ENCODE measurements around the gene SCAP. TPM values are rescaled to one million over a fixed set of nuclear protein-coding genes. Genes with fewer than 3 reads are reported as not detected.

Gene SCAP
- total and polyA plus RNA-seq, 2 experiments from 2014 or later = 35.5 to 141 TPM

- no peak for DNase-seq (ENCODE audit: low spot score)
- peak overlapping the region; percentile 78 for H3K27ac ChIP-seq (ENCODE audit: low read depth)
Observed at GRCh38 chr3:47444103-47444502, 31.6 kb downstream of the SCAP start.

More at GRCh38 chr3:47444103-47444502, 31.6 kb downstream of the SCAP start:
- Mint-ChIP-seq H3K27me3 (ENCODE audit: insufficient read depth, low read depth, poor library complexity) (no peaks in the 10 kb centered on the region), H3K4me1 (peaks cover 13% of the 10 kb centered on the region), H3K4me3 (no peak overlapping the region), H3K36me3 (ENCODE audit: low read depth) (peaks cover 43% of the 10 kb centered on the region), H3K27ac (peak overlapping the region; percentile 83), H3K9me3 (0 out of 3 replicates have a peak, but pooled peaks cover 5% of the 10 kb centered on the region)
- H2AFZ ChIP-seq = no peak overlapping the region
- H3K27me3 ChIP-seq (ENCODE audit: insufficient read depth) = no peaks in the 10 kb centered on the region
- no peak for ATAC-seq
- H3K9me2 ChIP-seq (ENCODE audit: insufficient read depth) = no peaks in the 10 kb centered on the region
- 0 out of 2 replicates have a peak, but pooled peaks cover 7% of the 10 kb centered on the region for H3K36me3 ChIP-seq (ENCODE audit: insufficient read depth)
- H3K79me2 ChIP-seq (replicated peaks; ENCODE audit: insufficient read depth) = peaks cover 80% of the 10 kb centered on the region
- no peak overlapping the region for H3K4me2 ChIP-seq
- H3K4me1 ChIP-seq (ENCODE audit: insufficient read depth) = 0 out of 2 replicates have a peak, but pooled peaks cover 8% of the 10 kb centered on the region
- peaks cover 18% of the 10 kb centered on the region for H4K20me1 ChIP-seq (replicated peaks; ENCODE audit: insufficient read depth)
- TF ChIP-seq ZNF114 (CRISPR knock-in tag; IDR thresholded peaks at IDR 0.05) (no peak), JUNB (IDR thresholded peaks at IDR 0.05; ENCODE audit: unreplicated experiment) (no peak), POLR2AphosphoS5 (IDR thresholded peaks at IDR 0.05; ENCODE audit: low read depth) (no peak), ZNF462 (CRISPR knock-in tag; IDR thresholded peaks at IDR 0.05) (no peak), EZH2 (IDR thresholded peaks at IDR 0.05; ENCODE audit: low read depth, unreplicated experiment) (no peak)
- H3K4me3 ChIP-seq = no peak overlapping the region
- H3F3A ChIP-seq (replicated peaks; ENCODE audit: low read depth) = peaks cover 10% of the 10 kb centered on the region
